Measurements from ENCODE around the gene SREBF1. TPM values are rescaled to one million over a fixed set of nuclear protein-coding genes. Genes with fewer than 3 reads are reported as not detected.

Gene SREBF1
- total RNA-seq, 1 donor from 2014 or later: 187 TPM

DNA sequence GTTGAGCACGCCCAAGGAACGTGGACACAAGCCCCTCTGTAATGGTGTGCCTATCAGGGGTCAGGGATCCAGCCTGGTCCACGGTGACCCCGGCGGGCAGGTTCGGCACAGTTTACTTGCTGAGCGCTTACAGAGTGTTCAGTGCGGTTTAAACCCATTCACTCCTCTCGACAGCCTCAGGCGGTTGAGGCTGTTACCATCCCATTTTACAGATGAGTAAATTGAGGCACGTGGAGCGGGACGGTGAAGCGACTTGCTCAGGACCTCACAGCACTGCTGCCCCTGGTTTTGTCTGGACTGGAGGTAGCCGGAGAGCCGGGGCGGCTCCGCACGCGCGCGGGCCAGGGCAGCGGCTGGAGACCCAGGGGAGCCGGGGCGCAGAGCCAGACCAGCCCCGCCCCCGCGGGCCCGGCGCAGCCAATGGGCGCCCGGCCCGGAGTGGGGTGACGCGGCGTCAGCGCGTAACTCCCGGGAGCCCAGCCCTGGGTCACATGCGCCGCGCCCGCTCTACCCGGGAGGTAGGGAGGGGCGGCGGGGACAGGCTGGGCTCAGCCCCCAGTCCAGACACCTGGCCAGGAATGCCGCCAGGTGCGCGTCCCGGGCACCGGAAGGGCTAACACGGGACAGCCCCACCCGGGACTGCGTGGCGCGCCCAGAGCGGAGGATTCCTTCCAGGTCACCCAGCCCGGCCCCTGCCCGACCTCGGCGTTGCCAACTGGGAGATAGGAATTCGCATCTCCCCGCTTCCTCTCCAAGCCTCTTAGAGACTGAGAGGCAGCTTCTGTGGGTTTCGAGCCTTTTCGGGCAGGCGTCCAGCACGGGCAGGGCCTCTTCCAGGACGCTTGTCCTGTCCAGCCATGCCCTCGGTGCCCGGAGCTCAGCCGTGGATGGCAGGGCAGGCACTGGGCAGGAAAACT, 3.3 kb upstream of the SREBF1 start:
- Mint-ChIP-seq H3K27ac (peak overlapping the region; percentile 99), H3K4me1 (peaks cover 47% of the 10 kb centered on the region), H3K4me3 (peak overlapping the region; percentile 46), H3K27me3 (ENCODE audit: low read depth) (no peaks in the 10 kb centered on the region), H3K36me3 (no peaks in the 10 kb centered on the region), H3K9me3 (no peaks in the 10 kb centered on the region)
- TF ChIP-seq CTCF (IDR thresholded peaks at IDR 0.05; ENCODE audit: unreplicated experiment): no peak
- DNase-seq (ENCODE audit: low spot score in 2 of 2, unreplicated experiment in 2 of 2): peak; percentile 72 to 84

GRCh38 chr17:17837966-17838962, 1.5 kb upstream of the SREBF1 start:
- no peaks in the 10 kb centered on the region for H3K9me3 Mint-ChIP-seq
- no peaks in the 10 kb centered on the region for H3K27me3 Mint-ChIP-seq (ENCODE audit: low read depth)
- H3K36me3 Mint-ChIP-seq: no peaks in the 10 kb centered on the region
- peak overlapping the region; percentile 90 for H3K4me3 Mint-ChIP-seq
- no peak for DNase-seq (ENCODE audit: low spot score in 2 of 2, unreplicated experiment in 2 of 2)
- TF ChIP-seq CTCF (IDR thresholded peaks at IDR 0.05; ENCODE audit: unreplicated experiment): no peak
- peaks cover 64% of the 10 kb centered on the region for H3K4me1 Mint-ChIP-seq
- H3K27ac Mint-ChIP-seq: peak overlapping the region; percentile 99

DNA sequence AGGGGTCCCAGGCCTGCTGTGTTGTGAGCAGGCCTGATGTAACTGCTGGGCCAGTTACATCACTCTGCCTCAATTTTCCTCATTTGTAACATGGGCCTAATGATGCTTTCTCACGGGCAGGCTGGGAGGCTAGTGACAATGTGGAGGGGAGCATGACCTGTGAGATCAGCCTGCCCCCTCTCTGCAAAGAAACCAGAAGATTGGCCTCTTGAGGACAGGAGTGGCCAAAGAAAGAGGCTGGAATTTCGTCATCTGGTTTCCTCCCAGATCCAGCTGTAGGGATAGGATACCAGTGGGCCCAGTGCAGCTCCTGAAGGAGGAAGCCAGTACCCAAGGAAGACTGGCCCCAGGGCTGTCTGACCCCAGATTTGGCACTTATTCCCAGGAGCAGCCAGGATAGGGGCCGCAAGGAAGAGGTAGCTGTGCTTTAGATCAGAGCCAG, 615 bp upstream of the SREBF1 start:
- peak overlapping the region; percentile 90 for H3K4me3 Mint-ChIP-seq
- H3K27ac Mint-ChIP-seq: peak overlapping the region; percentile 99
- no peaks in the 10 kb centered on the region for H3K27me3 Mint-ChIP-seq (ENCODE audit: low read depth)
- H3K9me3 Mint-ChIP-seq: no peaks in the 10 kb centered on the region
- DNase-seq (ENCODE audit: low spot score in 2 of 2, unreplicated experiment in 2 of 2): no peak
- no peak for TF ChIP-seq CTCF (IDR thresholded peaks at IDR 0.05; ENCODE audit: unreplicated experiment)
- H3K4me1 Mint-ChIP-seq: peaks cover 66% of the 10 kb centered on the region
- H3K36me3 Mint-ChIP-seq: peaks cover under 1% of the 10 kb centered on the region

GRCh38 chr17:17836250-17836817, 452 bp downstream of the SREBF1 start:
- H3K4me1 Mint-ChIP-seq: peaks cover 72% of the 10 kb centered on the region
- H3K27me3 Mint-ChIP-seq (ENCODE audit: low read depth): no peaks in the 10 kb centered on the region
- peak overlapping the region; percentile 97 for H3K27ac Mint-ChIP-seq
- H3K4me3 Mint-ChIP-seq: peak overlapping the region; percentile 90
- H3K9me3 Mint-ChIP-seq: no peaks in the 10 kb centered on the region
- peak; percentile 92 to 97 for DNase-seq (ENCODE audit: low spot score in 2 of 2, unreplicated experiment in 2 of 2)
- H3K36me3 Mint-ChIP-seq: peaks cover 4% of the 10 kb centered on the region
- no peak for TF ChIP-seq CTCF (IDR thresholded peaks at IDR 0.05; ENCODE audit: unreplicated experiment)
